IMR-90 (cell line): ENCODE results near the gene ATP11B. TPM values are rescaled to one million over a fixed set of nuclear protein-coding genes. Genes with fewer than 3 reads are reported as not detected.

ENCODE experiments used
- ATAC-seq: fragments of 200-7000 bp; cut with Tn5 transposase; 2 replicates; pipeline ENCODE4 v1.9.1; 2020; ENCODE audit warnings: low read depth, mild to moderate bottlenecking, moderate library complexity
- BruUV-seq: library from RNA; stranded (reverse); fragments of 400-500 nt; replicated peaks from 2 replicates; lab custom pipeline; 2021; lab: Mats Ljungman, UMichigan
- CTCF ChIA-PET: fragments of 300-600 bp; formaldehyde crosslinking; extraction: SDS; loops from one replicate; lab custom pipeline; 2021; ENCODE audit warnings: antibody characterized with exemption; lab: Yijun Ruan, JAX
- POLR2A ChIA-PET: fragments of 300-600 bp; sonication (Branson Sonifier 250); formaldehyde crosslinking; loops from one replicate; lab custom pipeline; 2022; ENCODE audit warnings: antibody characterized with exemption; ENCODE audit not compliant: unreplicated experiment; lab: Charles Lee
- DNase-seq: peaks from one replicate; pipeline ENCODE4 v3.0.0; 2013
- H2AFZ ChIP-seq: replicated peaks from 2 replicates; pipeline ENCODE3; 2013; ENCODE audit warnings: low read length, mild to moderate bottlenecking; ENCODE audit not compliant: poor library complexity
- H2AK5ac ChIP-seq: 2 replicates; pipeline ENCODE4 v1.6.1; 2013; ENCODE audit warnings: low read depth, low read length, inconsistent platforms
- H2AK9ac ChIP-seq: replicated peaks from 2 replicates; pipeline ENCODE3; 2013; ENCODE audit warnings: mild to moderate bottlenecking, low read depth, low read length, moderate library complexity; ENCODE audit not compliant: poor library complexity
- H2BK120ac ChIP-seq: 2 replicates; pipeline ENCODE4 v1.6.1; 2013; ENCODE audit warnings: low read depth, low read length, inconsistent platforms
- H2BK15ac ChIP-seq: 3 replicates; pipeline ENCODE4 v1.6.1; 2013; ENCODE audit warnings: low read depth, low read length, inconsistent platforms
- H2BK20ac ChIP-seq: 2 replicates; pipeline ENCODE4 v1.6.1; 2013; ENCODE audit warnings: low read depth, mild to moderate bottlenecking, inconsistent platforms, low read length, moderate library complexity
- H2BK5ac ChIP-seq: 2 replicates; pipeline ENCODE4 v1.6.1; 2013; ENCODE audit warnings: mild to moderate bottlenecking, low read depth, low read length, inconsistent platforms; ENCODE audit not compliant: poor library complexity, severe bottlenecking
- H3K14ac ChIP-seq: replicated peaks from 2 replicates; pipeline ENCODE4 v1.6.1; 2013; ENCODE audit warnings: low read depth, low read length, inconsistent platforms
- H3K18ac ChIP-seq: 2 replicates; pipeline ENCODE4 v1.6.1; 2013; ENCODE audit warnings: low read depth, low read length, control low read depth
- H3K23ac ChIP-seq: 2 replicates; pipeline ENCODE4 v1.6.1; 2013; ENCODE audit warnings: low read depth, low read length, inconsistent platforms
- H3K27ac ChIP-seq: 2 replicates; pipeline ENCODE4 v1.5.1; 2013; ENCODE audit warnings: mild to moderate bottlenecking, control low read depth, low read length; ENCODE audit not compliant: insufficient read depth
- H3K27me3 ChIP-seq: 2 replicates; pipeline ENCODE4 v1.6.1; 2013; ENCODE audit warnings: low read length; ENCODE audit not compliant: control insufficient read depth, insufficient read depth
- H3K36me3 ChIP-seq: 2 replicates; pipeline ENCODE4 v1.6.1; 2013; ENCODE audit warnings: low read length, mixed read lengths; ENCODE audit not compliant: control insufficient read depth, insufficient read depth
- H3K4ac ChIP-seq: 2 replicates; pipeline ENCODE4 v1.6.1; 2013; ENCODE audit warnings: low read depth, low read length, inconsistent platforms
- H3K4me1 ChIP-seq: 2 replicates; pipeline ENCODE4 v1.6.1; 2013; ENCODE audit warnings: low read length, mixed read lengths; ENCODE audit not compliant: control insufficient read depth, insufficient read depth
- H3K4me2 ChIP-seq: 2 replicates; pipeline ENCODE4 v1.6.1; 2013; ENCODE audit warnings: low read depth, mild to moderate bottlenecking, control low read depth, low read length, moderate library complexity
- H3K4me3 ChIP-seq: 2 replicates; pipeline ENCODE4 v1.5.1; 2013; ENCODE audit warnings: low read depth, mild to moderate bottlenecking, control low read depth, low read length, moderate library complexity; ENCODE audit not compliant: insufficient read depth
- H3K56ac ChIP-seq: 2 replicates; pipeline ENCODE4 v1.6.1; 2013; ENCODE audit warnings: low read length, inconsistent platforms; ENCODE audit not compliant: insufficient read depth; ENCODE audit errors: extremely low read depth
- H3K79me1 ChIP-seq, 2 experiments: 2 replicates each; pipeline ENCODE4 v1.6.1; 2013; ENCODE audit warnings: low read length in 2 of 2, inconsistent platforms in 1 of 2, low read depth in 1 of 2
- H3K9ac ChIP-seq: 2 replicates; pipeline ENCODE4 v1.6.1; 2013; ENCODE audit warnings: low read depth, low read length, control low read depth
- H3K9me1 ChIP-seq: 2 replicates; pipeline ENCODE4 v1.6.1; 2013; ENCODE audit warnings: low read length, inconsistent platforms; ENCODE audit not compliant: insufficient read depth
- H3K9me3 ChIP-seq: 2 replicates; pipeline ENCODE4 v1.6.1; 2013; ENCODE audit warnings: low read length; ENCODE audit not compliant: control insufficient read depth, insufficient read depth
- H4K20me1 ChIP-seq: 2 replicates; pipeline ENCODE4 v1.6.1; 2013; ENCODE audit warnings: low read length, inconsistent platforms; ENCODE audit not compliant: insufficient read depth
- H4K5ac ChIP-seq: 2 replicates; pipeline ENCODE4 v1.6.1; 2013; ENCODE audit warnings: mild to moderate bottlenecking, low read depth, low read length, control low read depth
- H4K8ac ChIP-seq, 2 experiments: 2 replicates each; pipeline ENCODE4 v1.6.1; 2013; ENCODE audit warnings: low read depth in 2 of 2, low read length in 2 of 2, control low read depth in 1 of 2, inconsistent platforms in 1 of 2
- H4K91ac ChIP-seq: 2 replicates; pipeline ENCODE4 v1.6.1; 2013; ENCODE audit warnings: low read depth, low read length, inconsistent platforms; ENCODE audit not compliant: insufficient read depth
- BHLHE40 ChIP-seq: fragments of 150-350 bp; IDR thresholded peaks from 2 replicates; pipeline ENCODE4 v1.6.1; 2016; ENCODE audit warnings: mild to moderate bottlenecking, low read depth, low read length
- CEBPB ChIP-seq: IDR thresholded peaks from 2 replicates; pipeline ENCODE4 v1.6.1; 2012; ENCODE audit warnings: low read depth, low read length, improper control_type of control experiment
- CHD1 ChIP-seq: IDR thresholded peaks from 2 replicates; pipeline ENCODE4 v1.6.1; 2012; ENCODE audit warnings: low read depth, low read length, improper control_type of control experiment
- CTCF ChIP-seq: conservative IDR thresholded peaks from 2 replicates; pipeline ENCODE4 v1.5.1; 2012; ENCODE audit warnings: mild to moderate bottlenecking, low read depth, low read length, improper control_type of control experiment
- ELK1 ChIP-seq: fragments of 150-350 bp; IDR thresholded peaks from 2 replicates; pipeline ENCODE4 v1.6.1; 2016; ENCODE audit warnings: low read depth, mild to moderate bottlenecking, low read length, moderate library complexity, borderline replicate concordance
- FOS ChIP-seq: fragments of 150-350 bp; IDR thresholded peaks from 2 replicates; pipeline ENCODE4 v1.6.1; 2016; ENCODE audit warnings: low read depth, low read length
- MAFK ChIP-seq: IDR thresholded peaks from 2 replicates; pipeline ENCODE4 v1.6.1; 2012; ENCODE audit warnings: low read depth, low read length, improper control_type of control experiment
- MAZ ChIP-seq: IDR thresholded peaks from 2 replicates; pipeline ENCODE4 v1.6.1; 2012; ENCODE audit warnings: low read depth, mild to moderate bottlenecking, low read length, improper control_type of control experiment, moderate library complexity, borderline replicate concordance
- MXI1 ChIP-seq: IDR thresholded peaks from 2 replicates; pipeline ENCODE4 v1.6.1; 2012; ENCODE audit warnings: low read depth, mild to moderate bottlenecking, low read length, moderate library complexity, borderline replicate concordance
- NFE2L2 ChIP-seq: fragments of 150-350 bp; IDR thresholded peaks from 2 replicates; pipeline ENCODE4 v1.6.1; 2016; ENCODE audit warnings: low read depth, mild to moderate bottlenecking, low read length
- POLR2A ChIP-seq: IDR thresholded peaks from 2 replicates; pipeline ENCODE4 v1.6.1; 2012; ENCODE audit warnings: mild to moderate bottlenecking, low read depth, low read length
- RAD21 ChIP-seq: IDR thresholded peaks from 2 replicates; pipeline ENCODE4 v1.6.1; 2012; ENCODE audit warnings: low read length, improper control_type of control experiment
- RCOR1 ChIP-seq: IDR thresholded peaks from 2 replicates; pipeline ENCODE4 v1.6.1; 2012; ENCODE audit warnings: mild to moderate bottlenecking, low read length, improper control_type of control experiment; ENCODE audit not compliant: insufficient replicate concordance
- RFX5 ChIP-seq: IDR thresholded peaks from 2 replicates; pipeline ENCODE4 v1.8.0; 2012; ENCODE audit warnings: low read depth, mild to moderate bottlenecking, low read length, moderate library complexity
- SMC3 ChIP-seq: fragments of 150-350 bp; IDR thresholded peaks from 2 replicates; pipeline ENCODE4 v1.6.1; 2016; ENCODE audit warnings: low read depth, mild to moderate bottlenecking, antibody characterized with exemption, low read length, moderate library complexity
- USF2 ChIP-seq: fragments of 150-350 bp; IDR thresholded peaks from 2 replicates; pipeline ENCODE4 v1.6.1; 2017; ENCODE audit warnings: mild to moderate bottlenecking, antibody characterized with exemption, low read length, low read depth
- WGBS, 2 experiments: methylation state at CpG; one replicate each; pipeline versions ENCODE4 v1.1.5 to v1.1.7; 2013; ENCODE audit warnings: missing lambda C conversion rate in 2 of 2; ENCODE audit not compliant: insufficient read length in 1 of 2; ENCODE audit errors: extremely low coverage in 2 of 2; 5-methylcytosine and 5-hydroxymethylcytosine counted together
- dilution Hi-C: fragments of 300-500 bp; cut with HindIII; formaldehyde crosslinking; loops from one replicate; pipeline ENCODE4 v1.14.3; 2018; ENCODE audit warnings: low sequenced_read_pairs; ENCODE audit not compliant: unreplicated experiment
- in situ Hi-C: fragments of 300-500 bp; cut with MboI; formaldehyde crosslinking; loops from 3 replicates; pipeline ENCODE4 v1.14.3; 2019; ENCODE audit warnings: low sequenced_read_pairs, inconsistent platforms, mixed read lengths
- intact Hi-C: fragments of 100-400 bp; cut with micrococcal nuclease; formaldehyde crosslinking; loops from 2 replicates; pipeline ENCODE4 v1.10.0; 2022
- polyA plus RNA-seq, 3 experiments: library from polyadenylated mRNA; depleted of rRNA; stranded (reverse); fragments of >200 nt; gene quantifications; 2 replicates each; pipeline ENCODE4 v1.2.3, GENCODE V29; 2012; ENCODE audit warnings: low replicate concordance in 1 of 3
- total RNA-seq: library from RNA; depleted of rRNA; stranded (reverse); fragments of >200 nt; gene quantifications from 2 replicates; pipeline ENCODE4 v1.2.3, GENCODE V29; 2012

ATP11B gene
- total and polyA plus RNA-seq, 2 of the 4 experiments (the other 2 are of a cell fraction): 10.0 to 39.6 TPM

- no peak overlapping the region; the same call in 1 of the 2 replicates for H3K18ac ChIP-seq
- peak overlapping the region; percentile 17 for H2BK5ac ChIP-seq
- no peak for DNase-seq
- H3K36me3 ChIP-seq: no peaks in the 10 kb centered on the region
- H2AFZ ChIP-seq: no peak overlapping the region
- no CpG with 5 or more reads among the region's 1 CpG for WGBS, 2 experiments
- H4K20me1 ChIP-seq: peaks cover 28% of the 10 kb centered on the region; the same call in 1 of the 2 replicates
- TF ChIP-seq ELK1: no peak
- no peak for TF ChIP-seq BHLHE40
- TF ChIP-seq MXI1: no peak
- TF ChIP-seq MAFK: no peak
- no peak for TF ChIP-seq RCOR1
- TF ChIP-seq CTCF: no peak
- TF ChIP-seq RFX5: no peak
- TF ChIP-seq SMC3: no peak
- no peak for TF ChIP-seq NFE2L2
- TF ChIP-seq USF2: no peak
- TF ChIP-seq MAZ: no peak
- no peak for TF ChIP-seq POLR2A
- no peak for TF ChIP-seq FOS
- TF ChIP-seq CEBPB: no peak
- no peak for TF ChIP-seq RAD21
- no peak for TF ChIP-seq CHD1
- H3K9ac ChIP-seq: no peak overlapping the region
- peaks cover 1% of the 10 kb centered on the region; the same call in 1 of the 2 replicates for H3K4me1 ChIP-seq
- ATAC-seq: no peak
- H3K23ac ChIP-seq: no peak overlapping the region
- H2AK9ac ChIP-seq: no peak overlapping the region
- no peak overlapping the region for H3K56ac ChIP-seq
- POLR2A ChIA-PET: no interaction called here
- H4K91ac ChIP-seq: no peak overlapping the region
- H3K79me1 ChIP-seq: peaks cover 11 to 44% of the 10 kb centered on the region in 2 experiments; a peak in 3 of 4 replicates
- H2BK20ac ChIP-seq: no peak overlapping the region
- BruUV-seq: no TSS peak
- no peak overlapping the region for H2AK5ac ChIP-seq
- no peak overlapping the region for H4K8ac ChIP-seq
- H3K4ac ChIP-seq: no peak overlapping the region
- no peak overlapping the region for H3K4me3 ChIP-seq
- H3K9me3 ChIP-seq: no peaks in the 10 kb centered on the region
- CTCF ChIA-PET: no interaction called here
- no peak overlapping the region for H2BK120ac ChIP-seq
- H3K14ac ChIP-seq: no peak overlapping the region
- no peak overlapping the region for H3K27ac ChIP-seq
- H4K5ac ChIP-seq: no peak overlapping the region
- no peak overlapping the region for H2BK15ac ChIP-seq
- in situ Hi-C loops: no loop called here
- dilution Hi-C loops: no loop called here
- H3K4me2 ChIP-seq: no peak overlapping the region
- intact Hi-C loops: loop anchor here (10.0 kb wide), 1 partner anchor 284 kb away; the partner anchor contains the start of gene MCCC1
- H3K27me3 ChIP-seq: no peaks in the 10 kb centered on the region
- H3K9me1 ChIP-seq: peaks cover 3% of the 10 kb centered on the region; the same call in 1 of the 2 replicates
Measured at GRCh38 chr3:182811269-182811596, 17.9 kb downstream of the ATP11B start.
